Adrenal gland (tissue), 5 donors: ENCODE data around the gene PLCB1.

ENCODE experiments used
- CTCF ChIP-seq, 6 experiments: fragments of 450-650 bp in 4 of 6; fragments of 200-600 bp in 2 of 6; sonication (generic) in 1 of 6; IDR thresholded peaks; 1 replicate in 5 of 6; 2 replicates in 1 of 6; pipeline versions ENCODE4 v1.5.1 to v1.8.0; 2016 to 2021; ENCODE audit warnings: antibody characterized with exemption in 6 of 6, mild to moderate bottlenecking in 2 of 6, moderate library complexity in 1 of 6
- POLR2A ChIP-seq, 2 donors: fragments of 450-650 bp; IDR thresholded peaks; one replicate each; pipeline ENCODE4 v1.6.1; 2017; ENCODE audit warnings: antibody characterized with exemption in 2 of 2, mild to moderate bottlenecking in 2 of 2, moderate library complexity in 1 of 2
- donor health status: DM: no; HTN: no; CAD: no.

DNA sequence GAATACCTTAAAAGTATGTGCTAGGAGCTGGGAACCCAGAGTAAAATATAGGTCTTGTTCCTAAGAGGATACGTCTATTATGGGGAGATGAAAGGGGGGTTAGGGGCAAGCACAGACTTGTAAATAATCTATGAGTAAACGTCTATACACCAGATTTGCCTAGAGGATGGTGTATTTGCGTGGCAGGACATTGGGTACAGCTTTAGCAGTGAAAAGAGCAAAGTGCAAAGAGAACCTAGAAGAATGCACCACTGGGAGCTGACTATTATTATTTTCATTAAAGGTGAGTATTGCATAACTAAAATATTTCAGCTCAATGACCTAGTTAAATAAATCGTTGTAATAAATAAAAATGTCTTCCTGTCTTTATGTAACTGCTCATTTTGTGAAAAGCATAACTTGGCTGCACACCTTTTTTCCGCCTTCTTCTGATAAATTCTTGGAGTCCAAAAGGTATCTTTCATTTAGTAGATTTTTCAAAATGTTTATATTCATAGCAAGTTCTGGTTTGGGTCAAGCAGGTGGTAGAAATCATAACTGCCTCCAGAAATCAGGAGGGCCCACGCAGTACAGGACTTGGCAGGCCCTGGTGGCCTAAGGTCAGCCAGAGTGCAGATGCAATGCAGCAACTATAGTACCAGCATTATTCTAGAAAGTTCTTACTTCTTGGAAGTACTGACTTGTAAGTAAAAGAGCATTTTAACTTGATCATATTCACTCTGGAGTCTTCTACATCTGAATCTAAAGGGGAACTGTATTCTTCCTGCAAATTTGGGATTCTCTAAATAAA is 357.2 kb downstream of the PLCB1 start:
- no peak for TF ChIP-seq CTCF (IDR thresholded peaks at IDR 0.05)
- no peak for TF ChIP-seq POLR2A (IDR thresholded peaks at IDR 0.05)
